ENCODE measurements around the gene ELFN2. TPM values are rescaled to one million over a fixed set of nuclear protein-coding genes. Genes with fewer than 3 reads are reported as not detected.
A peak's percentile ranks its signal among the peaks of the same experiment; 100 is the strongest.

Gene ELFN2
- polyA plus RNA-seq, 3 donors from 2014 or later, result 0.04 TPM; not detected in 2

GRCh38 chr22:37443977-37444376 lies 16.7 kb upstream of the ELFN2 start:
- DNase-seq, result no peak
- H3K36me3 Mint-ChIP-seq, result peaks cover 2 to 4% (median 3%) of the 10 kb centered on the region in 3 donors
- no peak overlapping the region for H3K4me3 Mint-ChIP-seq

GRCh38 chr22:37443086-37443485 lies 15.8 kb upstream of the ELFN2 start:
- Mint-ChIP-seq H3K4me1 (peaks cover 0 to 3% of the 10 kb centered on the region in 2 donors), H3K27ac (no peak overlapping the region), H3K27me3 (ENCODE audit: low read depth in 3 of 3) (peaks cover 3 to 7% (median 5%) of the 10 kb centered on the region in 3 donors), H3K36me3 (peaks cover 2 to 4% (median 3%) of the 10 kb centered on the region in 3 donors), H3K4me3 (no peak overlapping the region), H3K9me3 (peaks cover 0 to 3% (median 0%) of the 10 kb centered on the region in 6 donors)
- DNase-seq, result no peak

More at GRCh38 chr22:37443977-37444376, 16.7 kb upstream of the ELFN2 start:
- H3K27me3 Mint-ChIP-seq (ENCODE audit: low read depth in 3 of 3), result peaks cover 3 to 7% (median 5%) of the 10 kb centered on the region in 3 donors
- peaks cover 0 to 3% of the 10 kb centered on the region in 2 donors for H3K4me1 Mint-ChIP-seq
- H3K9me3 Mint-ChIP-seq, result peaks cover 0 to 3% (median 0%) of the 10 kb centered on the region in 6 donors
- no peak overlapping the region for H3K27ac Mint-ChIP-seq

GRCh38 chr22:37442537-37442936 lies 15.3 kb upstream of the ELFN2 start:
- peaks cover 3 to 7% (median 5%) of the 10 kb centered on the region in 3 donors for H3K27me3 Mint-ChIP-seq (ENCODE audit: low read depth in 3 of 3)
- peaks cover 0 to 3% of the 10 kb centered on the region in 2 donors for H3K4me1 Mint-ChIP-seq
- peaks cover 2 to 4% (median 3%) of the 10 kb centered on the region in 3 donors for H3K36me3 Mint-ChIP-seq
- no peak for DNase-seq
- H3K4me3 Mint-ChIP-seq, result no peak overlapping the region
- H3K27ac Mint-ChIP-seq, result no peak overlapping the region
- peaks cover 0 to 3% (median 0%) of the 10 kb centered on the region in 6 donors for H3K9me3 Mint-ChIP-seq

- Mint-ChIP-seq H3K4me1 (peaks cover 0 to 3% of the 10 kb centered on the region in 2 donors), H3K27me3 (ENCODE audit: low read depth in 3 of 3) (peaks cover 3 to 8% (median 8%) of the 10 kb centered on the region in 3 donors), H3K4me3 (no peak overlapping the region), H3K27ac (no peak overlapping the region), H3K9me3 (peaks cover 0 to 3% (median 0%) of the 10 kb centered on the region in 6 donors), H3K36me3 (peaks cover 2 to 4% (median 3%) of the 10 kb centered on the region in 3 donors)
- no peak for DNase-seq
Measured at GRCh38 chr22:37442135-37442534, 14.9 kb upstream of the ELFN2 start.

- no peak overlapping the region for H3K4me3 Mint-ChIP-seq
- H3K27me3 Mint-ChIP-seq (ENCODE audit: low read depth in 3 of 3), result peaks cover 2 to 9% (median 8%) of the 10 kb centered on the region in 3 donors
- peaks cover 0 to 3% (median 0%) of the 10 kb centered on the region in 6 donors for H3K9me3 Mint-ChIP-seq
- no peak overlapping the region for H3K27ac Mint-ChIP-seq
- no peak for DNase-seq
- H3K4me1 Mint-ChIP-seq, result peaks cover 0 to 3% of the 10 kb centered on the region in 2 donors
- H3K36me3 Mint-ChIP-seq, result peaks cover 0 to 4% (median 3%) of the 10 kb centered on the region in 3 donors
Measured at GRCh38 chr22:37440875-37441274, 13.6 kb upstream of the ELFN2 start.

- Mint-ChIP-seq H3K4me1 (peaks cover 0 to 3% of the 10 kb centered on the region in 2 donors), H3K27ac (no peak overlapping the region), H3K36me3 (peaks cover 0 to 4% (median 3%) of the 10 kb centered on the region in 3 donors), H3K27me3 (ENCODE audit: low read depth in 3 of 3) (peaks cover 2 to 9% (median 4%) of the 10 kb centered on the region in 3 donors), H3K9me3 (peaks cover 0 to 3% (median 0%) of the 10 kb centered on the region in 6 donors), H3K4me3 (no peak overlapping the region)
- DNase-seq, result no peak
Measured at GRCh38 chr22:37439347-37439746, 12.1 kb upstream of the ELFN2 start.

GRCh38 chr22:37435970-37436603 lies 8.8 kb upstream of the ELFN2 start:
- peaks cover 0 to 10% (median 1%) of the 10 kb centered on the region in 3 donors for H3K27me3 Mint-ChIP-seq (ENCODE audit: low read depth in 3 of 3)
- H3K4me1 Mint-ChIP-seq, result no peaks in the 10 kb centered on the region
- no peak overlapping the region for H3K4me3 Mint-ChIP-seq
- no peak for DNase-seq
- no peak overlapping the region for H3K27ac Mint-ChIP-seq
- peaks cover 0 to under 1% (median 0%) of the 10 kb centered on the region in 6 donors for H3K9me3 Mint-ChIP-seq
- peaks cover 0 to 3% (median under 1%) of the 10 kb centered on the region in 3 donors for H3K36me3 Mint-ChIP-seq

GRCh38 chr22:37433786-37434185 lies 6.5 kb upstream of the ELFN2 start:
- peaks cover 0 to 3% (median 0%) of the 10 kb centered on the region in 3 donors for H3K36me3 Mint-ChIP-seq
- H3K27ac Mint-ChIP-seq, result no peak overlapping the region
- H3K4me3 Mint-ChIP-seq, result no peak overlapping the region
- H3K27me3 Mint-ChIP-seq (ENCODE audit: low read depth in 3 of 3), result peaks cover 0 to 21% (median 6%) of the 10 kb centered on the region in 3 donors
- no peaks in the 10 kb centered on the region for H3K9me3 Mint-ChIP-seq
- DNase-seq, result no peak
- no peaks in the 10 kb centered on the region for H3K4me1 Mint-ChIP-seq

GRCh38 chr22:37432708-37433054 lies 5.4 kb upstream of the ELFN2 start:
- Mint-ChIP-seq H3K36me3 (peaks cover 0 to 3% (median 0%) of the 10 kb centered on the region in 3 donors), H3K27me3 (ENCODE audit: low read depth in 3 of 3) (peaks cover 0 to 26% (median 6%) of the 10 kb centered on the region in 3 donors), H3K4me1 (peaks cover 0 to 4% of the 10 kb centered on the region in 2 donors), H3K4me3 (no peak overlapping the region), H3K9me3 (no peaks in the 10 kb centered on the region), H3K27ac (no peak overlapping the region)
- no peak for DNase-seq

GRCh38 chr22:37431801-37432707 lies 4.8 kb upstream of the ELFN2 start:
- Mint-ChIP-seq H3K36me3 (peaks cover 0 to 3% (median 0%) of the 10 kb centered on the region in 3 donors), H3K4me3 (no peak overlapping the region), H3K4me1 (peaks cover 0 to 4% of the 10 kb centered on the region in 2 donors), H3K9me3 (no peaks in the 10 kb centered on the region), H3K27me3 (ENCODE audit: low read depth in 3 of 3) (peaks cover 0 to 23% (median 5%) of the 10 kb centered on the region in 3 donors), H3K27ac (no peak overlapping the region)
- no peak for DNase-seq

GRCh38 chr22:37431366-37431765 lies 4.1 kb upstream of the ELFN2 start:
- Mint-ChIP-seq H3K27me3 (ENCODE audit: low read depth in 3 of 3) (peaks cover 0 to 27% (median 9%) of the 10 kb centered on the region in 3 donors), H3K9me3 (no peaks in the 10 kb centered on the region), H3K4me1 (peaks cover 0 to 8% of the 10 kb centered on the region in 2 donors), H3K4me3 (no peak overlapping the region), H3K36me3 (peaks cover 0 to 3% (median 0%) of the 10 kb centered on the region in 3 donors), H3K27ac (no peak overlapping the region)
- DNase-seq, result no peak

- peaks cover 4 to 31% (median 12%) of the 10 kb centered on the region in 3 donors for H3K27me3 Mint-ChIP-seq (ENCODE audit: low read depth in 3 of 3)
- no peak overlapping the region for H3K27ac Mint-ChIP-seq
- peaks cover 0 to 3% (median 0%) of the 10 kb centered on the region in 3 donors for H3K36me3 Mint-ChIP-seq
- no peak overlapping the region for H3K4me3 Mint-ChIP-seq
- DNase-seq, result no peak
- H3K9me3 Mint-ChIP-seq, result no peaks in the 10 kb centered on the region
- peaks cover 0 to 12% of the 10 kb centered on the region in 2 donors for H3K4me1 Mint-ChIP-seq
Measured at GRCh38 chr22:37430941-37431340, 3.7 kb upstream of the ELFN2 start.

GRCh38 chr22:37428649-37429586 lies 1.6 kb upstream of the ELFN2 start:
- H3K4me3 Mint-ChIP-seq, result peak overlapping the region in 3 of 5 donors; percentile 7 to 32 (median 21)
- H3K4me1 Mint-ChIP-seq, result peaks cover 0 to 19% of the 10 kb centered on the region in 2 donors
- no peak overlapping the region for H3K27ac Mint-ChIP-seq
- peaks cover 0 to 2% (median 0%) of the 10 kb centered on the region in 6 donors for H3K9me3 Mint-ChIP-seq
- peak; percentile 42 to 62 (median 60) for DNase-seq
- H3K27me3 Mint-ChIP-seq (ENCODE audit: low read depth in 3 of 3), result peaks cover 4 to 36% (median 17%) of the 10 kb centered on the region in 3 donors
- H3K36me3 Mint-ChIP-seq, result peaks cover 0 to 3% (median 0%) of the 10 kb centered on the region in 3 donors
